ENCODE results near the gene NGB. TPM values are rescaled to one million over a fixed set of nuclear protein-coding genes. Genes with fewer than 3 reads are reported as not detected.

The NGB gene
- total and polyA plus RNA-seq, 9 donors, result 0.04 to 0.11 TPM; not detected in 7

- intact Hi-C loops (cut with DNase I), result no loop called here
- TF ChIP-seq POLR2A (IDR thresholded peaks at IDR 0.05) (no peak), EP300 (IDR thresholded peaks at IDR 0.05) (no peak), CTCF (IDR thresholded peaks at IDR 0.05) (no peak)
- Histone ChIP-seq H3K27ac (no peak overlapping the region), H3K36me3 (no peaks in the 10 kb centered on the region), H3K27me3 (no peaks in the 10 kb centered on the region), H3K4me3 (no peak overlapping the region), H3K4me1 (ENCODE audit: insufficient read depth) (no peaks in the 10 kb centered on the region), H3K9me3 (peaks cover 0 to 12% of the 10 kb centered on the region in 2 donors)
- WGBS, 3 donors, result 78 to 85% (median 81%) methylated on average over 5 of the region's 5 CpGs
- DNase-seq, result no peak
Measured at GRCh38 chr14:77267937-77268699, 2.9 kb downstream of the NGB start.

GRCh38 chr14:77266336-77266735 lies 4.7 kb downstream of the NGB start:
- WGBS, 3 donors, result 87 to 89% (median 87%) methylated on average over 5 to 8 of the region's 8 CpGs
- no peak for DNase-seq
- H3K4me3 ChIP-seq, result no peak overlapping the region
- H3K27ac ChIP-seq, result no peak overlapping the region
- H3K36me3 ChIP-seq, result no peaks in the 10 kb centered on the region
- TF ChIP-seq EP300 (IDR thresholded peaks at IDR 0.05) (no peak), CTCF (IDR thresholded peaks at IDR 0.05) (no peak), POLR2A (IDR thresholded peaks at IDR 0.05) (no peak)
- H3K27me3 ChIP-seq, result no peaks in the 10 kb centered on the region
- intact Hi-C loops (cut with DNase I), result no loop called here
- no peaks in the 10 kb centered on the region for H3K4me1 ChIP-seq (ENCODE audit: insufficient read depth)
- H3K9me3 ChIP-seq, result peaks cover 0 to 12% of the 10 kb centered on the region in 2 donors

GRCh38 chr14:77265561-77266335 lies 5.3 kb downstream of the NGB start:
- no peaks in the 10 kb centered on the region for H3K27me3 ChIP-seq
- no peaks in the 10 kb centered on the region for H3K4me1 ChIP-seq (ENCODE audit: insufficient read depth)

GRCh38 chr14:77265187-77265515 lies 5.9 kb downstream of the NGB start:
- Histone ChIP-seq H3K27me3 (no peaks in the 10 kb centered on the region), H3K36me3 (no peaks in the 10 kb centered on the region), H3K4me3 (no peak overlapping the region), H3K4me1 (ENCODE audit: insufficient read depth) (no peaks in the 10 kb centered on the region), H3K27ac (no peak overlapping the region), H3K9me3 (peaks cover 0 to 12% of the 10 kb centered on the region in 2 donors)
- 61 to 74% (median 73%) methylated on average over 2 of the region's 2 CpGs for WGBS, 3 donors
- TF ChIP-seq CTCF (IDR thresholded peaks at IDR 0.05), result no peak
- TF ChIP-seq EP300 (IDR thresholded peaks at IDR 0.05), result no peak
- TF ChIP-seq POLR2A (IDR thresholded peaks at IDR 0.05), result no peak
- DNase-seq, result no peak
- intact Hi-C loops (cut with DNase I), result no loop called here

More at GRCh38 chr14:77265561-77266335, 5.3 kb downstream of the NGB start:
- Histone ChIP-seq H3K36me3 (no peaks in the 10 kb centered on the region), H3K4me3 (no peak overlapping the region), H3K9me3 (peaks cover 0 to 12% of the 10 kb centered on the region in 2 donors), H3K27ac (no peak overlapping the region)
- no peak for TF ChIP-seq EP300 (IDR thresholded peaks at IDR 0.05)
- no peak for TF ChIP-seq CTCF (IDR thresholded peaks at IDR 0.05)
- TF ChIP-seq POLR2A (IDR thresholded peaks at IDR 0.05), result no peak
- 66 to 69% (median 68%) methylated on average over 16 of the region's 16 CpGs for WGBS, 3 donors
- intact Hi-C loops (cut with DNase I), result no loop called here
- DNase-seq, result no peak

All from ovary (tissue), 9 donors.